Thyroid gland (tissue), 4 donors: ENCODE data around the gene EPN3.

Experiments
- POLR2A ChIP-seq, 2 donors: fragments of 450-650 bp; IDR thresholded peaks; one replicate each; pipeline ENCODE4 v1.6.1; 2017; ENCODE audit warnings: antibody characterized with exemption in 2 of 2, mild to moderate bottlenecking in 2 of 2, moderate library complexity in 1 of 2
- TF ChIP-seq, protein P1 (sequence below), 6 experiments: fragments of 200-600 bp in 3 of 6; fragments of 450-650 bp in 3 of 6; sonication (generic) in 3 of 6; IDR thresholded peaks; one replicate each; pipeline ENCODE4 v1.5.1; 2016 to 2019; ENCODE audit warnings: antibody characterized with exemption in 6 of 6, mild to moderate bottlenecking in 2 of 6, inconsistent platforms in 1 of 6, moderate library complexity in 1 of 6

DNA sequence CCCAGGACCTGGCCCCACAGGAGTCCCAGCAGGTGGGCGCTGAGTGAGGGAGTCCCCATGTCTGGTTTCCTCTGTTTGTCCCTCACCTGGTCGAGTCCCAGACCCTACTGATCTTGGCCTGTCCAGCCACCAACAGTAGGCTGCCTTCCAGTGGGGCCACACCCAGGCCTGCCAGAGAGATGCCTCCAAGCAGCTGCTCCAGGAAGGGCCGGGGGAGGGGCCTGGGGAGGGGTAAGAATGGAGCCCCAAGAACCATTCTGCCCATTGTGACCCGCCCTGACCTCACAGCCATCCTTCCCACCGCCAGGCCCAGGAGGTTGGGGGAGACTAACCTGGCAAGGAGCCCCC is 15.2 kb downstream of the EPN3 start:
- TF ChIP-seq, protein P1, sequence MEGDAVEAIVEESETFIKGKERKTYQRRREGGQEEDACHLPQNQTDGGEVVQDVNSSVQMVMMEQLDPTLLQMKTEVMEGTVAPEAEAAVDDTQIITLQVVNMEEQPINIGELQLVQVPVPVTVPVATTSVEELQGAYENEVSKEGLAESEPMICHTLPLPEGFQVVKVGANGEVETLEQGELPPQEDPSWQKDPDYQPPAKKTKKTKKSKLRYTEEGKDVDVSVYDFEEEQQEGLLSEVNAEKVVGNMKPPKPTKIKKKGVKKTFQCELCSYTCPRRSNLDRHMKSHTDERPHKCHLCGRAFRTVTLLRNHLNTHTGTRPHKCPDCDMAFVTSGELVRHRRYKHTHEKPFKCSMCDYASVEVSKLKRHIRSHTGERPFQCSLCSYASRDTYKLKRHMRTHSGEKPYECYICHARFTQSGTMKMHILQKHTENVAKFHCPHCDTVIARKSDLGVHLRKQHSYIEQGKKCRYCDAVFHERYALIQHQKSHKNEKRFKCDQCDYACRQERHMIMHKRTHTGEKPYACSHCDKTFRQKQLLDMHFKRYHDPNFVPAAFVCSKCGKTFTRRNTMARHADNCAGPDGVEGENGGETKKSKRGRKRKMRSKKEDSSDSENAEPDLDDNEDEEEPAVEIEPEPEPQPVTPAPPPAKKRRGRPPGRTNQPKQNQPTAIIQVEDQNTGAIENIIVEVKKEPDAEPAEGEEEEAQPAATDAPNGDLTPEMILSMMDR (IDR thresholded peaks at IDR 0.05): no peak
- no peak for TF ChIP-seq POLR2A (IDR thresholded peaks at IDR 0.05)
